T-cell (primary cell): ENCODE measurements around the gene SPG7. TPM values are rescaled to one million over a fixed set of nuclear protein-coding genes. Genes with fewer than 3 reads are reported as not detected.

ENCODE experiments used
- ATAC-seq, 4 experiments: fragments of 200-7000 bp in 3 of 4; fragments of 150-1000 bp in 1 of 4; cut with Tn5 transposase; replicated peaks in 1 of 4; 1 replicate in 3 of 4; 2 replicates in 1 of 4; pipeline ENCODE4 v1.10.0; 2021; ENCODE audit warnings: moderate library complexity in 3 of 4, mild to moderate bottlenecking in 2 of 4, moderate number of reproducible peaks in 1 of 4
- CTCF ChIA-PET, 2 donors: fragments of 300-600 bp; sonication (Branson Sonifier 250); formaldehyde crosslinking; loops; one replicate each; lab custom pipeline; 2022; ENCODE audit warnings: antibody characterized with exemption in 2 of 2; lab: Charles Lee
- POLR2A ChIA-PET, 2 donors: fragments of 300-600 bp; sonication (Branson Sonifier 250); formaldehyde crosslinking; loops; one replicate each; lab custom pipeline; 2022; ENCODE audit warnings: antibody characterized with exemption in 2 of 2; lab: Charles Lee
- DNase-seq, 35 experiments: peaks; one replicate each; pipeline versions ENCODE4 v3.0.0 to v3.0.0-alpha.2; 2013 to 2023
- H3K27ac ChIP-seq: one replicate; pipeline ENCODE4 v1.5.1; 2013; ENCODE audit warnings: low read length
- H3K27me3 ChIP-seq, 2 experiments: replicated peaks in 1 of 2; 1 replicate in 1 of 2; 2 replicates in 1 of 2; pipeline versions ENCODE4 v1.6.1 to v1.7.0; 2013; ENCODE audit warnings: low read length in 1 of 2, mixed read lengths in 1 of 2; ENCODE audit not compliant: control insufficient read depth in 2 of 2, insufficient read depth in 2 of 2; ENCODE audit errors: extremely low read depth in 1 of 2
- H3K36me3 ChIP-seq, 2 donors: 1 replicate in 1 of 2; 2 replicates in 1 of 2; pipeline versions ENCODE4 v1.6.1 to v1.7.0; 2013; ENCODE audit warnings: low read length in 1 of 2; ENCODE audit not compliant: control insufficient read depth in 2 of 2, insufficient read depth in 1 of 2; ENCODE audit errors: extremely low read depth in 1 of 2
- H3K4me1 ChIP-seq, 2 experiments: 1 replicate in 1 of 2; 2 replicates in 1 of 2; pipeline versions ENCODE4 v1.6.1 to v1.7.0; 2013; ENCODE audit warnings: low read length in 2 of 2, mixed read lengths in 1 of 2; ENCODE audit not compliant: insufficient read depth in 2 of 2, control insufficient read depth in 1 of 2; ENCODE audit errors: extremely low read depth in 1 of 2
- H3K4me3 ChIP-seq, 2 donors: 1 replicate in 1 of 2; 2 replicates in 1 of 2; pipeline versions ENCODE4 v1.5.1 to v1.7.0; 2013; ENCODE audit warnings: mild to moderate bottlenecking in 2 of 2, low read length in 1 of 2, moderate library complexity in 1 of 2; ENCODE audit not compliant: control insufficient read depth in 1 of 2; ENCODE audit errors: extremely low read depth in 1 of 2
- H3K9me3 ChIP-seq: 2 replicates; pipeline ENCODE4 v1.7.0; 2013
- H3K27ac Mint-ChIP-seq, 2 donors: one replicate each; pipeline ENCODE4 v1.8.0; 2020 to 2021; ENCODE audit warnings: mild to moderate bottlenecking in 2 of 2, mixed read lengths in 2 of 2
- H3K27me3 Mint-ChIP-seq, 2 donors: one replicate each; pipeline ENCODE4 v1.8.0; 2021 to 2022; ENCODE audit warnings: mixed read lengths in 2 of 2
- H3K36me3 Mint-ChIP-seq: one replicate; pipeline ENCODE4 v1.8.0; 2021; ENCODE audit warnings: mixed read lengths
- H3K4me1 Mint-ChIP-seq, 3 donors: one replicate each; pipeline ENCODE4 v1.8.0; 2020 to 2022; ENCODE audit warnings: mixed read lengths in 3 of 3, mild to moderate bottlenecking in 1 of 3
- H3K4me3 Mint-ChIP-seq, 3 donors: one replicate each; pipeline ENCODE4 v1.8.0; 2020 to 2022; ENCODE audit warnings: mild to moderate bottlenecking in 3 of 3, mixed read lengths in 3 of 3, moderate library complexity in 3 of 3
- H3K9me3 Mint-ChIP-seq, 3 donors: one replicate each; pipeline ENCODE4 v1.8.0; 2020 to 2022; ENCODE audit warnings: mixed read lengths in 3 of 3
- WGBS: methylation state at CpG from one replicate; pipeline ENCODE4 v1.1.5; 2013; ENCODE audit warnings: missing lambda C conversion rate; ENCODE audit not compliant: insufficient coverage; 5-methylcytosine and 5-hydroxymethylcytosine counted together
- total RNA-seq, 35 experiments: library from RNA in 6 of 35; stranded (reverse) in 6 of 35; fragments of 120-200 nt in 1 of 35; gene quantifications; one replicate each; pipeline versions ENCODE4 v1.2.1 to v1.2.4 and lab custom pipeline; 2013 to 2026

Gene SPG7
- total RNA-seq, 5 donors from 2014 or later (not counting 1 experiment from before 2014, with no cell fraction given) = 161 to 203 (median 184) TPM

GRCh38 chr16:89544113-89544512, 35.9 kb downstream of the SPG7 start:
- H3K9me3 Mint-ChIP-seq = no peaks in the 10 kb centered on the region
- DNase-seq = no peak
- no peaks in the 10 kb centered on the region for H3K27me3 ChIP-seq
- no peak overlapping the region for H3K4me3 ChIP-seq
- peaks cover 8 to 9% of the 10 kb centered on the region in 2 experiments for H3K4me1 ChIP-seq
- H3K9me3 ChIP-seq = no peaks in the 10 kb centered on the region
- ChIA-PET CTCF (no interaction called here), POLR2A (no interaction called here)
- H3K27me3 Mint-ChIP-seq = no peaks in the 10 kb centered on the region
- ATAC-seq = no peak
- peaks cover 8 to 14% (median 10%) of the 10 kb centered on the region in 3 donors for H3K4me1 Mint-ChIP-seq
- peaks cover 32 to 41% of the 10 kb centered on the region in 2 donors for H3K36me3 ChIP-seq
- no peak overlapping the region for H3K27ac Mint-ChIP-seq
- WGBS = 92% methylated on average over 8 of the region's 11 CpGs
- no peak overlapping the region for H3K27ac ChIP-seq
- no peak overlapping the region for H3K4me3 Mint-ChIP-seq
- peaks cover 27% of the 10 kb centered on the region for H3K36me3 Mint-ChIP-seq

GRCh38 chr16:89544713-89545043, 36.5 kb downstream of the SPG7 start:
- DNase-seq (no peak), ATAC-seq (no peak)
- no peaks in the 10 kb centered on the region for H3K27me3 Mint-ChIP-seq
- H3K9me3 ChIP-seq = no peaks in the 10 kb centered on the region
- H3K4me1 Mint-ChIP-seq = peaks cover 14 to 20% (median 16%) of the 10 kb centered on the region in 3 donors
- peaks cover 11 to 15% of the 10 kb centered on the region in 2 experiments for H3K4me1 ChIP-seq
- no peak overlapping the region for H3K27ac ChIP-seq
- H3K36me3 Mint-ChIP-seq = peaks cover 32% of the 10 kb centered on the region
- H3K27ac Mint-ChIP-seq = no peak overlapping the region
- H3K27me3 ChIP-seq = no peaks in the 10 kb centered on the region
- no peak overlapping the region for H3K4me3 ChIP-seq
- CTCF ChIA-PET = interaction anchor here in 1 of 2 donors (0.6 kb wide), 1 partner anchor 153 kb away, joined by 4 read pairs; no protein-coding TSS in a partner anchor
- H3K4me3 Mint-ChIP-seq = no peak overlapping the region
- H3K9me3 Mint-ChIP-seq = no peaks in the 10 kb centered on the region
- POLR2A ChIA-PET = no interaction called here
- 91% methylated on average over 11 of the region's 13 CpGs for WGBS
- H3K36me3 ChIP-seq = peaks cover 34 to 45% of the 10 kb centered on the region in 2 donors

- H3K4me1 Mint-ChIP-seq = peaks cover 16 to 25% (median 18%) of the 10 kb centered on the region in 3 donors
- no peak overlapping the region for H3K4me3 Mint-ChIP-seq
- WGBS = 98% methylated on average over 6 of the region's 17 CpGs
- DNase-seq = no peak
- Histone ChIP-seq H3K36me3 (peaks cover 36 to 47% of the 10 kb centered on the region in 2 donors), H3K4me3 (no peak overlapping the region), H3K27ac (no peak overlapping the region), H3K4me1 (peaks cover 12 to 20% of the 10 kb centered on the region in 2 experiments), H3K27me3 (no peaks in the 10 kb centered on the region), H3K9me3 (no peaks in the 10 kb centered on the region)
- no peak overlapping the region for H3K27ac Mint-ChIP-seq
- POLR2A ChIA-PET = interaction anchor here in 1 of 2 donors (0.7 kb wide), 1 partner anchor 655 kb away, joined by 5 read pairs; no protein-coding TSS in a partner anchor
- peaks cover 31% of the 10 kb centered on the region for H3K36me3 Mint-ChIP-seq
- ATAC-seq = no peak
- CTCF ChIA-PET = interaction anchor here in 1 of 2 donors (0.6 kb wide), 1 partner anchor 153 kb away, joined by 4 read pairs; no protein-coding TSS in a partner anchor
- H3K9me3 Mint-ChIP-seq = no peaks in the 10 kb centered on the region
- no peaks in the 10 kb centered on the region for H3K27me3 Mint-ChIP-seq
Measured at GRCh38 chr16:89545044-89545830, 37.0 kb downstream of the SPG7 start.

- 100% methylated on average over 19 of the region's 26 CpGs for WGBS
- peaks cover 37 to 47% of the 10 kb centered on the region in 2 donors for H3K36me3 ChIP-seq
- H3K27me3 ChIP-seq = no peaks in the 10 kb centered on the region
- no peak for DNase-seq
- peaks cover 35% of the 10 kb centered on the region for H3K36me3 Mint-ChIP-seq
- H3K4me3 ChIP-seq = no peak overlapping the region
- no peak for ATAC-seq
- no peak overlapping the region for H3K27ac Mint-ChIP-seq
- no peak overlapping the region for H3K4me3 Mint-ChIP-seq
- H3K9me3 ChIP-seq = no peaks in the 10 kb centered on the region
- no peaks in the 10 kb centered on the region for H3K27me3 Mint-ChIP-seq
- peaks cover 16 to 27% (median 18%) of the 10 kb centered on the region in 3 donors for H3K4me1 Mint-ChIP-seq
- no peaks in the 10 kb centered on the region for H3K9me3 Mint-ChIP-seq
- H3K27ac ChIP-seq = no peak overlapping the region
- CTCF ChIA-PET = interaction anchor here in 1 of 2 donors (0.7 kb wide), 1 partner anchor 367 kb away, joined by 4 read pairs; no protein-coding TSS in a partner anchor
- peaks cover 12 to 22% of the 10 kb centered on the region in 2 experiments for H3K4me1 ChIP-seq
- POLR2A ChIA-PET = interaction anchor here in 1 of 2 donors (0.7 kb wide), 1 partner anchor 656 kb away, joined by 5 read pairs; no protein-coding TSS in a partner anchor
Measured at GRCh38 chr16:89545831-89546574, 37.8 kb downstream of the SPG7 start.

DNA sequence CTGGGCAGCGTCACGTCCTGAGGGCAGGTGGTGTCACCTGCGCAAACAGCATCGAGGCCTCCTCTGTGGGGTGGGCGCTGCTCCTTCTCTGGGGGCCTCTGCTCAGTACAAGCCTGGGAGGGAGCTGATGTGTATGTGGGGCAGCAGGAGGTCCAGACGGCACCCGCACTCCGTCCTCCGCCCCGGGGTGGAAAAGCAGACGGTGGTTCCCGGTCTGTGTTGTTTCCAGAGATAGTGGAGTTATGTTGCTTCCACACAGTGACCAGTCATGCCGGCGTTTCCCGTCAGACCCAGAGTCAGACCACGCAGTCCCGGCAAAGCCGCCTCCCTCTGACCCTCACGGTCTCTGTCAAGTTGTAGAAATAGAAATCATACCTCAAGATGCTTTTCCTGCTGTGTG, 38.6 kb downstream of the SPG7 start:
- peaks cover 39% of the 10 kb centered on the region for H3K36me3 Mint-ChIP-seq

GRCh38 chr16:89547291-89547690, 39.1 kb downstream of the SPG7 start:
- Mint-ChIP-seq H3K36me3 (peaks cover 39% of the 10 kb centered on the region), H3K27ac (no peak overlapping the region), H3K9me3 (no peaks in the 10 kb centered on the region), H3K4me1 (peaks cover 16 to 24% (median 18%) of the 10 kb centered on the region in 3 donors), H3K4me3 (no peak overlapping the region), H3K27me3 (no peaks in the 10 kb centered on the region)
- ChIA-PET POLR2A (no interaction called here), CTCF (no interaction called here)
- Histone ChIP-seq H3K27ac (no peak overlapping the region), H3K27me3 (no peaks in the 10 kb centered on the region), H3K9me3 (no peaks in the 10 kb centered on the region), H3K4me1 (peaks cover 12 to 26% of the 10 kb centered on the region in 2 experiments), H3K36me3 (peaks cover 40 to 50% of the 10 kb centered on the region in 2 donors), H3K4me3 (no peak overlapping the region)
- no peak for DNase-seq
- 97% methylated on average over 14 of the region's 17 CpGs for WGBS
- ATAC-seq = no peak

More for the DNA sequence above, 38.6 kb downstream of the SPG7 start:
- ChIA-PET CTCF (interaction anchor here in 1 of 2 donors (0.7 kb wide), 1 partner anchor 367 kb away, joined by 4 read pairs; no protein-coding TSS in a partner anchor), POLR2A (no interaction called here)
- DNase-seq = no peak
- WGBS = 99% methylated on average over 10 of the region's 19 CpGs
- Mint-ChIP-seq H3K9me3 (no peaks in the 10 kb centered on the region), H3K27me3 (no peaks in the 10 kb centered on the region), H3K4me1 (peaks cover 16 to 24% (median 18%) of the 10 kb centered on the region in 3 donors), H3K4me3 (no peak overlapping the region), H3K27ac (no peak overlapping the region)
- ATAC-seq = no peak
- no peaks in the 10 kb centered on the region for H3K27me3 ChIP-seq
- H3K36me3 ChIP-seq = peaks cover 39 to 45% of the 10 kb centered on the region in 2 donors
- H3K4me3 ChIP-seq = no peak overlapping the region
- no peaks in the 10 kb centered on the region for H3K9me3 ChIP-seq
- peaks cover 12 to 26% of the 10 kb centered on the region in 2 experiments for H3K4me1 ChIP-seq
- no peak overlapping the region for H3K27ac ChIP-seq
